HG03378 (cell line): ENCODE measurements around the gene RSRC1.
A peak's percentile ranks its signal among the peaks of the same experiment; 100 is the strongest.
"Not testable (repeated sequence)": the region's sequence is repeated elsewhere in the genome, so short reads cannot be mapped to it uniquely, and the experiment has no call there.

Experiments used
- ATAC-seq: cut with Tn5 transposase; IDR thresholded peaks from one replicate; pipeline ENCODE4 v1.9.1; 2021; ENCODE audit warnings: mild to moderate bottlenecking, moderate library complexity; ENCODE audit not compliant: unreplicated experiment

The RSRC1 gene

DNA sequence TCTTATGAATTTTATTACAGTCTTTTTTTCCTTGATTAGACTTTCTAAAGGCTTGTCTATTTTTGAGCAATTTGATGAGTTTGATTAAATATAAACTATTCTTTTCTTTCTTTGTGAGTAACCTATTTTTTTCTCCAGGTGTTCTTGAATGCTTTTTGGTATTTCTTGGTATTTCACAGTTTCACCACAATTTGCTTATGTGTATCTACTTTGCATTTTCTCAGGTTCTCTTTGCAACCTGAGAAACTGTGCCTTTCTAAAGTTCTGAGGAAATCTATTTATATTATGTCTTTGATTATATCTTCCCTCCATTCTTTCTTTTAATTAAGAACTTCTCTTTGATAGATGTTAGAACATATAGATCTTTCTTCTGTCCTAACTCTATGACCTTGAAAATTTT is 344.0 kb downstream of the RSRC1 start:
- ATAC-seq: peak; percentile 47

GRCh38 chr3:158455406-158455805 is 345.5 kb downstream of the RSRC1 start:
- ATAC-seq: no peak

- ATAC-seq: no peak
Observed at GRCh38 chr3:158456114-158456513, 346.2 kb downstream of the RSRC1 start.

DNA sequence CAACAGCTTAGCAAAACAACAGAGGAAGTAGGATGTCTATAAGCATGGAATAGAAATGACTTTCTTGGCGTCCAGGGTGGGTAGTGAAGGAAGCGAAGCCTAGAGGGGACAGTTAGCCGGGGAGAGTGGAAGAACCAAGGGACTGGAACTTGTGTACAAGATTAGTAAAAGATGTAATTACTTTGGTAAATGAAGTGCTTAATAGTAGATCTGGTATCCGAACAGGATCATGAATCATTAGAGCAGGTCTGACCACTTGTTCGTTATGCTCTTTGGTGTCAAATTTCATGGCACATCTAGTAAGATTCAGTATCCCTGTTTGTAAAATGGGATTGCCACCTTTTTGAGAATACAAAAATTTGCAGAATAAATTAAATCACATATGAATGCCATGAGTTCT is 348.6 kb downstream of the RSRC1 start:
- no peak for ATAC-seq

DNA sequence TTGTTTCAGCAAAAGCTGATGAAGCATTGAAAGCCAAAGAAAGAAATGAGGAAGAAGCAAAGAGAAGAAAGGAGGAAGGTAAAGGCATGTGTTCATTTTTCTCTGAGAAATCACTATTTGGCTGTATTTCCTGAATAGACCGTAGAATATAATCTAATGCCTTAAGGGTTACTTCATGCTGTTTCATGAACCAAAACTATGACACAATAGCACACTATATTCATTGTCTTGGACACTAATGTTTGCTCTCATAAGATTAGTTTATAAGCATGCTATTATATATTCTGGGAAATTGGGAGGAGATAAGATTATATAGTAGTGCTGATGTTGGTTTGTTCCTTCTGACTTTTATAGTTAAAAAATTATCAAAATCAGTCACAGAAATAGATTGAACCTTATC is 351.0 kb downstream of the RSRC1 start:
- ATAC-seq: no peak

GRCh38 chr3:158463556-158463955 is 353.7 kb downstream of the RSRC1 start:
- ATAC-seq: no peak

- ATAC-seq: no peak
Observed at GRCh38 chr3:158465074-158465473, 355.2 kb downstream of the RSRC1 start.

GRCh38 chr3:158470944-158471638 is 361.2 kb downstream of the RSRC1 start:
- no peak for ATAC-seq

DNA sequence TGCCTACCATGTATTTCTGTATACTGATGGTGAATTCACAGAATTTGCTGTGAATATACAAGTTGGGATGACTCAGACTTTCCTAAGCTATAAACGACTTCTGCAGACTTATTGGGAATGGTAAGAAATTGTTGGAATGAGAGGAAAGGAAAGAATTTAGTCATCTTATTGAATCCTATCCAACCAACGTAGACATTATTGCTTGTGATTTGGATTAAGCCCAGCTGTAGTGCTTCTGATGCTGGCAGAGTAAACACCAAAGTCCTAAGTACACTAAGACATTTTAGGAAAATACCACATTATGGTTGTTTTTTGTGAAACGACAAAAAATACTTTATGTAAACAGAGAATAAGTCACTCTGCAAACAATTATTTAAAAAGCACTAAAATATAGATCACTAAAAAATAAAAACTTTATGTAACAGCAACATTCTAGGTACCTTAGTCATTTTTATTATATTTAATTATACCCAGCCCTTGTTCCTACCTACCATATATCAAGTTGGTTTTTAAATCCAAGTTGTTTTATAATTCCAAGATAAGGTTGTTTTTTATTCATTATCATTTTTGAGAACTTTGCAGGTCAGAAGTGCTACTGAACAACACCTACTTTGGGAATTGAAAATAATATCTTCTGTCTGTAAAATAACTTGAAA is 361.9 kb downstream of the RSRC1 start:
- no peak for ATAC-seq

- ATAC-seq: no peak
Observed at GRCh38 chr3:158479051-158479450, 369.2 kb downstream of the RSRC1 start.

DNA sequence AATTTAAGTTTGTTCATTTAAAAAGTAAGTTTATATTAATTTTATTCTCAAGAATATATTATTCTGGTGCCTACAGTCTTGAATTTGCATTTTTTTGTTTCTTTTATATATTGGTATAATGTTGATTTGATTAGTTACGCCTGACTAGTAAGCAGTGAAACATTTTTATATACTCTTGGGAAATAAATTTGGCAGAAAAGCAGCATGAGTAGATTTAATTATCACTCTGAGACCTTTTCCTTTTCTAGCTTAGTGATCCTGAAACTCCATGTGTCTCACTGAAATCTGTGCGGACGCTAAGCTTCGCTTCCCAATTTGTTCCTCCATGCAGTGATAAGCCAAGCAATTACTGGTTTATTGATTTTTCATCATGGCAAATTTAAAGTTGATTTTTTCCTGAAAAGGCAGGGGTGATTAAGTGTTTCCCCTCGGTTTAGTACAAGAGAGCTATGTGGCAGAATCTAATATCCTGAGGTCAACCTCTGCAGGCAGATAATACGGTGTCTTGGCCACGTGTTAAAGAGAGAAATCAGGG is 373.9 kb downstream of the RSRC1 start:
- no peak for ATAC-seq

GRCh38 chr3:158486200-158486599 is 376.3 kb downstream of the RSRC1 start:
- ATAC-seq: no peak

DNA sequence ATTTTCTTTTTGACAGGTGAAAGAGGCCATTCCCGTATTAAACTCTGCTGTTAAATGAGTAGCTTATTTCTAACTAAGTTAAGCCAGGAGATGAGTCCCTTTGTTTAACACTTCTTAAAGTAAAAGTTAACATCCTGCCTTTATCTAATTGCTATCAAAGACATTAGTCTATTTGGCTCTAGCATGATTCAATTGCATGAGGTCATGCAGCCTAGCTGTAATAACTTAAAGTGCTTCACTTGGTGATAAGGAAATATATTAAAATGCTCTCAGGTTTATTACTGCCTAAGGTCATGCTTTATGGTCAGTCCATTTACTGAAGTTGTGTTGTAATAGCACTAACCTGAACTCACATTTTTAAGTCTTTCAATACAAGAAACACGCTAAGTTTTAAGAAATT is 378.8 kb downstream of the RSRC1 start:
- no peak for ATAC-seq

GRCh38 chr3:158489181-158489580 is 379.3 kb downstream of the RSRC1 start:
- ATAC-seq: no peak

- ATAC-seq: no peak
Observed at GRCh38 chr3:158491968-158492367, 382.1 kb downstream of the RSRC1 start.

- no peak for ATAC-seq
Observed at GRCh38 chr3:158492685-158493084, 382.8 kb downstream of the RSRC1 start.

DNA sequence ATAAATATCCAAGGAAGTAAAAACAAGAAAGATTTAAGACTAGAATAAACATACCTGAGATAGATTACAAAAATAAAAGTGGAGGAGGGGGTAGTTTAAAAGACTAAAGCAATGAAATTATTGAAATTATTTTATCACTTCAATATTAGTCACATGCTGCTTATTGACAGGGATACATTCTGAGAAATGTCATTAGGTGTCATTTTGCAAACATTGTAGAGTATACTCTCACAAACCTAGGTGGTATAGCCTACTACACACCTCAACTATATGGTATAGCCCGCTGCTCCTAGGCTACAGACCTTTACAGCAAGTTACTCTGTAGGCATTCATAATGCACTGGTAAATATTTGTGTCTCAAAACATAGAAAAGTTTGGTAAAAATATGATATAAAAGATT is 384.0 kb downstream of the RSRC1 start:
- no peak for ATAC-seq

DNA sequence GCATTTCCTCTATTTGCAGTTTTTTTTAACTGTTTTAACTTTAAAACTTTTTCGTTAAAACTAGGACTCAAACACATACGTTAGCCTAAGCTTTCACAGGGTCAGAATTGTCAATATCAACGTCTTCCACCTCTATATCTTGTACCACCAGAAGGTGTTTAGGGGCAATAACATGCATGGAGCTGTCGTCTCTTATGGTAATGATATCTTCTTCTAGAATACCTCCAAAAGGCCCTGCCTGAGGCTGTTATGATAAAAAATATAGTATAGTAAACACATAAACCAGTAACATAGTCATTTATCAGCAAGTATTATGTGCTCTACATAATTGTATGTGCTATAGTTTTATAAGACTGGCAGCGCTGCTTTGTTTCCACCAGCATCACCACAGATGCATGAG is 384.8 kb downstream of the RSRC1 start:
- ATAC-seq: no peak

DNA sequence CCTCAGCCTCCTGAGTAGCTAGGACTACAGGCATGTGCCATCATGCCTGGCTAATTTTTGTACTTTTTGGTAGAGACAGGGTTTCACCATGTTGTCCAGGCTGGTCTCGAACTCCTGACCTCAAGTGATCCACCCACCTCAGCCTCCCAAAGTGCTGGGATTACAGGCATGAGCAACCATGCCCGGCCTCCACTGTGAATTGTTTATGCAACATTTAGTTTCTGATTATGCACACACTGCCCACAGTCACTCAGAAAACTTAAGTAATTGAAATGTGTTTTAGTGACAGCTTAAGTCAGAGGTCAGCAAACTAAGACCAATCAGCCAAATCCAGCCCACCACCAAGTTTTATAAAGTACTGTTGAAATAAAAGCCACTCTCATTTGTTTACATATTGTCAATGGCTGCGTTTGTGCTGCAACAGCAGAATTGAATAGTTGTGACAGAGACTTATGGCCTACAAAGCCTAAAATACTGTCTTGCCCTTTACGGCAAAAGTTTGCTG is 385.6 kb downstream of the RSRC1 start:
- ATAC-seq: not testable (repeated sequence)

GRCh38 chr3:158505117-158505516 is 395.2 kb downstream of the RSRC1 start:
- no peak for ATAC-seq

DNA sequence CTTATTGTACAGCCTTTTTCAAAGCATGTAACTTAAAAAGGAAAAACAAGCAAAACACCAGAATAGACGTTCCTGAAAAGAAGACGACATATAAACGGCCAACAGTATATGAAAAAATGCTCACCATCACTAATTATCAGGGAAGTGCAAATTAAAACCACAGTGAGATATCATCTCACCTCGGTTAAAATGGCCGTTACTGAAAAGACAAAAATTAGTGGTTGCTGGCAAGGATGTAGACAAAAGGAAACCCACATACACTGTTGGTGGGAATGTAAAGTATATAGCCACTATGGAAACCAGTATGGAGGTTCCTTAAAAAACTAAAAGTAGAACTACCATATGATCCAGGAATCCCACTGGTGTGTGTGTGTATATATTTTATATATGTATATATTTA is 396.6 kb downstream of the RSRC1 start:
- ATAC-seq: no peak

DNA sequence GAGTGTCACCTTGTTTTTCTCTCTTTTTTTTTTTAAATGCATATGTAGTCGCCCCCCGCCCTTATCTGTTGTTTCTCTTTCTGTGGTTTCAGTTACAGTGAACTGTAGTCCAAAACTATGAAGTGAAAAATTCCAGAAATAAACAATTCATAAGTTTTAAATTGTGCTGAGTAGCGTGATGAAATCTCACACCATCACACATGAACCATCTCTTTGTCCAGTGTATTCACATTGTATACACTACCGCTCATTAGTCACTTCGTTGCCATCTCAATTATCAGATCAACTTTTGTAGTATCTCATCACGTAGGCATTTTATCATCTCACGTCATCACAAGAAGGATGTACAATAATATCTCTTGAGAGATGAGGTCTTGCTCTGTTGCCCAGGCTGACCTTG is 398.6 kb downstream of the RSRC1 start:
- no peak for ATAC-seq
